NCI-H2171 treated with DMSO at 0.1 percent for 48 hours (cell line): ENCODE results near the gene DIAPH2.
"Not testable (repeated sequence)": the region's sequence is repeated elsewhere in the genome, so short reads cannot be mapped to it uniquely, and the experiment has no call there.

Experiments
- DNase-seq: peaks from one replicate; lab custom pipeline; 2025; lab: John Stamatoyannopoulos, UW

The DIAPH2 gene

GRCh38 chrX:96719161-96719875, 34.7 kb downstream of the DIAPH2 start:
- no peak for DNase-seq

- DNase-seq, result no peak
Measured at GRCh38 chrX:96721354-96721753, 36.7 kb downstream of the DIAPH2 start.

GRCh38 chrX:96722781-96723180, 38.1 kb downstream of the DIAPH2 start:
- DNase-seq, result no peak

- no peak for DNase-seq
Measured at GRCh38 chrX:96729053-96729452, 44.4 kb downstream of the DIAPH2 start.

GRCh38 chrX:96729868-96730643, 45.4 kb downstream of the DIAPH2 start:
- DNase-seq, result no peak

GRCh38 chrX:96731000-96731399, 46.4 kb downstream of the DIAPH2 start:
- DNase-seq, result not testable (repeated sequence)

- no peak for DNase-seq
Measured at GRCh38 chrX:96743367-96744073, 58.9 kb downstream of the DIAPH2 start.

GRCh38 chrX:96752781-96753180, 68.1 kb downstream of the DIAPH2 start:
- no peak for DNase-seq

GRCh38 chrX:96753230-96753629, 68.6 kb downstream of the DIAPH2 start:
- DNase-seq, result no peak

GRCh38 chrX:96756491-96756890, 71.8 kb downstream of the DIAPH2 start:
- DNase-seq, result no peak

GRCh38 chrX:96761566-96761965, 76.9 kb downstream of the DIAPH2 start:
- DNase-seq, result no peak

- DNase-seq, result no peak
Measured at GRCh38 chrX:96763608-96764007, 79.0 kb downstream of the DIAPH2 start.

GRCh38 chrX:96764864-96765263, 80.2 kb downstream of the DIAPH2 start:
- DNase-seq, result no peak

- DNase-seq, result peak; percentile 35
Measured at GRCh38 chrX:96770315-96770714, 85.7 kb downstream of the DIAPH2 start.

- DNase-seq, result no peak
Measured at GRCh38 chrX:96771486-96771885, 86.8 kb downstream of the DIAPH2 start.

GRCh38 chrX:96774116-96774515, 89.5 kb downstream of the DIAPH2 start:
- DNase-seq, result no peak

GRCh38 chrX:96776966-96777365, 92.3 kb downstream of the DIAPH2 start:
- no peak for DNase-seq

- no peak for DNase-seq
Measured at GRCh38 chrX:96791559-96791958, 106.9 kb downstream of the DIAPH2 start.

- DNase-seq, result no peak
Measured at GRCh38 chrX:96792047-96792446, 107.4 kb downstream of the DIAPH2 start.

GRCh38 chrX:96798982-96799381, 114.3 kb downstream of the DIAPH2 start:
- DNase-seq, result no peak

GRCh38 chrX:96807318-96807717, 122.7 kb downstream of the DIAPH2 start:
- DNase-seq, result no peak

GRCh38 chrX:96820935-96821334, 136.3 kb downstream of the DIAPH2 start:
- DNase-seq, result no peak

GRCh38 chrX:96824166-96824565, 139.5 kb downstream of the DIAPH2 start:
- peak; percentile 1 for DNase-seq
